ENCODE measurements around the gene CYB5R4. TPM values are rescaled to one million over a fixed set of nuclear protein-coding genes. Genes with fewer than 3 reads are reported as not detected.

The CYB5R4 gene
- total and polyA plus RNA-seq, 2 of the 13 experiments (the other 11 are each of a cell fraction or from before 2014, with no cell fraction given) = 5.3 to 26.1 TPM

DNA sequence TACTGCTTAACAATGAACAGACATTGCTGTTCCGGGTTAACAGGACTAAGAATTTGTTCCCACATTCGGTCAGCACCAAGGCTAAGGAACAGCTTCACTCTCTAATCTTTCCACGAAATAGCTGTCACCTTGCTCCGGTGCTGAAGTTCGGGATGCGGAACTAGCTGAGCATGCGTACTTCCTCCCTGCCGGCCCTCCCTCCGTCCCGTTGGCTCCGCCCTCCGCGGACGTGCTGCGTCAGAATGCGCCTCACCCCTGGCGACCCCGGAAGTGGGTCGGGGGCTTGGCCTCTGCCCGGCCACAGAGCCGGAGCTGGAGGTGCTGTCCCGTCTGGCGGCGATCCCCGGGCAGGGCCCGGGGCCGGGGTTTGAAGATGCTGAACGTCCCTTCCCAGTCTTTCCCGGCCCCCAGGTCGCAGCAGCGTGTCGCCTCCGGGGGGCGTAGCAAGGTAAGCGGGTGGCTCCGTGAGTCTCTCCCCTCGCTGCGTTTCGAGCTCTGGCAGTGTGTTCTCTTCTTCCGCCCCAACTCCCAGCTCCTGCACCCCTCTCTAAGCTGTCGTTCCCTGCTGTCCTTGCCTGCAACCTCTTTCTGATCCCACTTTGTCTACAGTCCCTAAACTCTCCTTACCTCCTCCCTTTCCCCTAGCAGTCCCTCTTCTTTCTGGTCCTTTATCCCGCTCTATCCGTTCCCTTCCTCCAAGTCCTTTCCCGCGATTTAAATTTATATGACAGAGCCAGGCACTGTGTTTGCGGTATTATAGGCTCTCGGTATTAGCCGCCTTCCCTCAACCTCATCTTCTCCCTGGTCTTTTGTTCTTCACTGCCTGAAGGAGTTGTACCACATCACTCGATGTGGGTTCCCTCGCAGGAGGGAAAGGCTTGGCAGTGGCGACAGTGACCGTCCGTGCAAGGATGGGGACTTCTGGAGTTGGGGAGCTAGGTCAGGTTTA lies at the start of gene CYB5R4 (continued):
- peak; percentile 78 for TF ChIP-seq ETV5 (CRISPR knock-in tag; IDR thresholded peaks at IDR 0.05; ENCODE audit: borderline replicate concordance)
- TF ChIP-seq ZFAT (CRISPR knock-in tag; conservative IDR thresholded peaks at IDR 0.05) = peak; percentile 85; the same call in 1 of the 2 replicates
- TF ChIP-seq CREM (IDR thresholded peaks at IDR 0.05) = no peak; the same call in 1 of the 2 replicates
- peak; percentile 58; the same call in 1 of the 2 replicates for TF ChIP-seq CREM (CRISPR knock-in tag; IDR thresholded peaks at IDR 0.05)
- TF ChIP-seq, protein P1, sequence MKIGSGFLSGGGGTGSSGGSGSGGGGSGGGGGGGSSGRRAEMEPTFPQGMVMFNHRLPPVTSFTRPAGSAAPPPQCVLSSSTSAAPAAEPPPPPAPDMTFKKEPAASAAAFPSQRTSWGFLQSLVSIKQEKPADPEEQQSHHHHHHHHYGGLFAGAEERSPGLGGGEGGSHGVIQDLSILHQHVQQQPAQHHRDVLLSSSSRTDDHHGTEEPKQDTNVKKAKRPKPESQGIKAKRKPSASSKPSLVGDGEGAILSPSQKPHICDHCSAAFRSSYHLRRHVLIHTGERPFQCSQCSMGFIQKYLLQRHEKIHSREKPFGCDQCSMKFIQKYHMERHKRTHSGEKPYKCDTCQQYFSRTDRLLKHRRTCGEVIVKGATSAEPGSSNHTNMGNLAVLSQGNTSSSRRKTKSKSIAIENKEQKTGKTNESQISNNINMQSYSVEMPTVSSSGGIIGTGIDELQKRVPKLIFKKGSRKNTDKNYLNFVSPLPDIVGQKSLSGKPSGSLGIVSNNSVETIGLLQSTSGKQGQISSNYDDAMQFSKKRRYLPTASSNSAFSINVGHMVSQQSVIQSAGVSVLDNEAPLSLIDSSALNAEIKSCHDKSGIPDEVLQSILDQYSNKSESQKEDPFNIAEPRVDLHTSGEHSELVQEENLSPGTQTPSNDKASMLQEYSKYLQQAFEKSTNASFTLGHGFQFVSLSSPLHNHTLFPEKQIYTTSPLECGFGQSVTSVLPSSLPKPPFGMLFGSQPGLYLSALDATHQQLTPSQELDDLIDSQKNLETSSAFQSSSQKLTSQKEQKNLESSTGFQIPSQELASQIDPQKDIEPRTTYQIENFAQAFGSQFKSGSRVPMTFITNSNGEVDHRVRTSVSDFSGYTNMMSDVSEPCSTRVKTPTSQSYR (CRISPR knock-in tag; IDR thresholded peaks at IDR 0.05; ENCODE audit: borderline replicate concordance) = peak; percentile 92
- 0 out of 2 replicates have a peak, but pooled peaks have one; percentile 28 for TF ChIP-seq JUNB (CRISPR knock-in tag; IDR thresholded peaks at IDR 0.05; ENCODE audit: borderline replicate concordance)
- TF ChIP-seq HIVEP1 (CRISPR knock-in tag; IDR thresholded peaks at IDR 0.05) = peak; percentile 57; the same call in 1 of the 2 replicates
- TF ChIP-seq YY1 (IDR thresholded peaks at IDR 0.05; ENCODE audit: insufficient read depth, insufficient replicate concordance, low read depth, low read length) = peak; percentile 34
- TF ChIP-seq, protein P2, sequence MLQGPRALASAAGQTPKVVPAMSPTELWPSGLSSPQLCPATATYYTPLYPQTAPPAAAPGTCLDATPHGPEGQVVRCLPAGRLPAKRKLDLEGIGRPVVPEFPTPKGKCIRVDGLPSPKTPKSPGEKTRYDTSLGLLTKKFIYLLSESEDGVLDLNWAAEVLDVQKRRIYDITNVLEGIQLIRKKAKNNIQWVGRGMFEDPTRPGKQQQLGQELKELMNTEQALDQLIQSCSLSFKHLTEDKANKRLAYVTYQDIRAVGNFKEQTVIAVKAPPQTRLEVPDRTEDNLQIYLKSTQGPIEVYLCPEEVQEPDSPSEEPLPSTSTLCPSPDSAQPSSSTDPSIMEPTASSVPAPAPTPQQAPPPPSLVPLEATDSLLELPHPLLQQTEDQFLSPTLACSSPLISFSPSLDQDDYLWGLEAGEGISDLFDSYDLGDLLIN (CRISPR knock-in tag; IDR thresholded peaks at IDR 0.05; ENCODE audit: borderline replicate concordance) = no peak; the same call in 1 of the 2 replicates
- TF ChIP-seq THYN1 (CRISPR knock-in tag; IDR thresholded peaks at IDR 0.05; ENCODE audit: borderline replicate concordance, low read depth) = no peak
- peak; percentile 84 for TF ChIP-seq RBFOX2 (IDR thresholded peaks at IDR 0.05; ENCODE audit: low read depth, low read length)
- TF ChIP-seq MTF1 (CRISPR knock-in tag; IDR thresholded peaks at IDR 0.05) = peak; percentile 90; the same call in 1 of the 2 replicates
- TF ChIP-seq ZNF75D (CRISPR knock-in tag; IDR thresholded peaks at IDR 0.05; ENCODE audit: borderline replicate concordance) = peak; percentile 79; the same call in 1 of the 2 replicates
- peak; percentile 86 for TF ChIP-seq NCOA2 (CRISPR knock-in tag; IDR thresholded peaks at IDR 0.05)
- TF ChIP-seq FOXO1 (CRISPR knock-in tag; IDR thresholded peaks at IDR 0.05) = peak; percentile 91
- TF ChIP-seq, protein P3, sequence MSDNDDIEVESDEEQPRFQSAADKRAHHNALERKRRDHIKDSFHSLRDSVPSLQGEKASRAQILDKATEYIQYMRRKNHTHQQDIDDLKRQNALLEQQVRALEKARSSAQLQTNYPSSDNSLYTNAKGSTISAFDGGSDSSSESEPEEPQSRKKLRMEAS (IDR thresholded peaks at IDR 0.05) = peak; percentile 37
- no peak; the same call in 1 of the 2 replicates for TF ChIP-seq ZNF460 (CRISPR knock-in tag; IDR thresholded peaks at IDR 0.05; ENCODE audit: borderline replicate concordance)
- TF ChIP-seq, protein P4, sequence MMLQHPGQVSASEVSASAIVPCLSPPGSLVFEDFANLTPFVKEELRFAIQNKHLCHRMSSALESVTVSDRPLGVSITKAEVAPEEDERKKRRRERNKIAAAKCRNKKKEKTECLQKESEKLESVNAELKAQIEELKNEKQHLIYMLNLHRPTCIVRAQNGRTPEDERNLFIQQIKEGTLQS (CRISPR knock-in tag; IDR thresholded peaks at IDR 0.05) = peak; percentile 90; the same call in 1 of the 2 replicates
- TF ChIP-seq ZNF335 (CRISPR knock-in tag; IDR thresholded peaks at IDR 0.05) = peak; percentile 95
- peak; percentile 60; the same call in 1 of the 2 replicates for TF ChIP-seq MED1 (CRISPR knock-in tag; IDR thresholded peaks at IDR 0.05)
- peak; percentile 98 for TF ChIP-seq RXRA (CRISPR knock-in tag; IDR thresholded peaks at IDR 0.05)
- TF ChIP-seq, protein P5, sequence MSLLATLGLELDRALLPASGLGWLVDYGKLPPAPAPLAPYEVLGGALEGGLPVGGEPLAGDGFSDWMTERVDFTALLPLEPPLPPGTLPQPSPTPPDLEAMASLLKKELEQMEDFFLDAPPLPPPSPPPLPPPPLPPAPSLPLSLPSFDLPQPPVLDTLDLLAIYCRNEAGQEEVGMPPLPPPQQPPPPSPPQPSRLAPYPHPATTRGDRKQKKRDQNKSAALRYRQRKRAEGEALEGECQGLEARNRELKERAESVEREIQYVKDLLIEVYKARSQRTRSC (CRISPR knock-in tag; IDR thresholded peaks at IDR 0.05; ENCODE audit: low read depth) = peak; percentile 97; the same call in 1 of the 2 replicates
- peak; percentile 99 for TF ChIP-seq SMAD3 (CRISPR knock-in tag; IDR thresholded peaks at IDR 0.05)

Data from HepG2 (cell line).